Measurements from ENCODE around the gene CDYL2.

CDYL2 gene

GRCh38 chr16:80846275-80846674, 41.9 kb upstream of the CDYL2 start:
- ATAC-seq = no peak
- TF ChIP-seq ZNF70 (CRISPR knock-in tag; IDR thresholded peaks at IDR 0.05) = no peak
- no peak for TF ChIP-seq CREB5 (CRISPR knock-in tag; IDR thresholded peaks at IDR 0.05; ENCODE audit: low read depth)
- no peak for TF ChIP-seq ZC3H10 (CRISPR knock-in tag; IDR thresholded peaks at IDR 0.05)
- TF ChIP-seq TOX (CRISPR knock-in tag; IDR thresholded peaks at IDR 0.05; ENCODE audit: borderline replicate concordance) = no peak
- no peak for TF ChIP-seq PATZ1 (CRISPR knock-in tag; IDR thresholded peaks at IDR 0.05; ENCODE audit: borderline replicate concordance)
- TF ChIP-seq CSRNP3 (CRISPR knock-in tag; IDR thresholded peaks at IDR 0.05) = no peak
- TF ChIP-seq TCF4 (CRISPR knock-in tag; IDR thresholded peaks at IDR 0.05; ENCODE audit: borderline replicate concordance) = no peak
- no peak for TF ChIP-seq ESRRG (CRISPR knock-in tag; IDR thresholded peaks at IDR 0.05)
- TF ChIP-seq TSHZ2 (CRISPR knock-in tag; IDR thresholded peaks at IDR 0.05) = no peak
- no peak for TF ChIP-seq GLIS3 (CRISPR knock-in tag; IDR thresholded peaks at IDR 0.05)
- TF ChIP-seq SNAI2 (CRISPR knock-in tag; IDR thresholded peaks at IDR 0.05) = no peak
- TF ChIP-seq ARNTL (CRISPR knock-in tag; IDR thresholded peaks at IDR 0.05; ENCODE audit: borderline replicate concordance, low read depth) = no peak
- TF ChIP-seq BACH2 (CRISPR knock-in tag; IDR thresholded peaks at IDR 0.05; ENCODE audit: borderline replicate concordance) = no peak
- TF ChIP-seq ISL1 (CRISPR knock-in tag; IDR thresholded peaks at IDR 0.05) = no peak
- no peak for TF ChIP-seq PPARA (CRISPR knock-in tag; IDR thresholded peaks at IDR 0.05; ENCODE audit: borderline replicate concordance)
- no peak for TF ChIP-seq OSR1 (CRISPR knock-in tag; IDR thresholded peaks at IDR 0.05)

- TF ChIP-seq ZNF8 (CRISPR knock-in tag; IDR thresholded peaks at IDR 0.05) = no peak
- no peak for TF ChIP-seq PPARA (CRISPR knock-in tag; IDR thresholded peaks at IDR 0.05; ENCODE audit: borderline replicate concordance)
- no peak for TF ChIP-seq TOX (CRISPR knock-in tag; IDR thresholded peaks at IDR 0.05; ENCODE audit: borderline replicate concordance)
- no peak for TF ChIP-seq CSRNP3 (CRISPR knock-in tag; IDR thresholded peaks at IDR 0.05)
- TF ChIP-seq CSDC2 (CRISPR knock-in tag; IDR thresholded peaks at IDR 0.05) = no peak
- TF ChIP-seq ISL1 (CRISPR knock-in tag; IDR thresholded peaks at IDR 0.05) = no peak
- no peak for TF ChIP-seq POU6F1 (CRISPR knock-in tag; IDR thresholded peaks at IDR 0.05; ENCODE audit: borderline replicate concordance, low read depth)
- TF ChIP-seq GLIS3 (CRISPR knock-in tag; IDR thresholded peaks at IDR 0.05) = no peak
- TF ChIP-seq SNAI2 (CRISPR knock-in tag; IDR thresholded peaks at IDR 0.05) = no peak
- no peak for TF ChIP-seq ESRRG (CRISPR knock-in tag; IDR thresholded peaks at IDR 0.05)
- TF ChIP-seq PATZ1 (CRISPR knock-in tag; IDR thresholded peaks at IDR 0.05; ENCODE audit: borderline replicate concordance) = no peak
- no peak for TF ChIP-seq ZNF565 (CRISPR knock-in tag; conservative IDR thresholded peaks at IDR 0.05; ENCODE audit: low read depth)
- no peak for ATAC-seq
Observed at GRCh38 chr16:80844395-80844794, 40.0 kb upstream of the CDYL2 start.

Measured in SK-N-SH treated with all-trans-retinoic acid at 6 μM for 48 hours (cell line).